ENCODE measurements around the gene ZRANB3. TPM values are rescaled to one million over a fixed set of nuclear protein-coding genes. Genes with fewer than 3 reads are reported as not detected.
"Not testable (repeated sequence)": the region's sequence is repeated elsewhere in the genome, so short reads cannot be mapped to it uniquely, and the experiment has no call there.

The ZRANB3 gene
- total RNA-seq, 1 experiment from 2014 or later = 12.0 TPM

- ChIA-PET RAD21 (ENCODE audit: low non-redundant PET in 1 of 2, low total read pairs in 2 of 2, uncharacterized antibody in 2 of 2, unreplicated experiment in 2 of 2) (no interaction called here), CTCF (no interaction called here), POLR2A (no interaction called here)
- Histone ChIP-seq H3K4me1 (ENCODE audit: control insufficient read depth in 1 of 2, insufficient read depth in 2 of 2, low read length in 2 of 2) (no peaks in the 10 kb centered on the region), H3K9ac (ENCODE audit: low read length) (no peak overlapping the region), H3K36me3 (ENCODE audit: control insufficient read depth in 1 of 2, insufficient read depth in 2 of 2, low read length in 2 of 2) (no peaks in the 10 kb centered on the region), H3K27me3 (ENCODE audit: insufficient read depth, low read length) (no peaks in the 10 kb centered on the region), H4K20me1 (ENCODE audit: insufficient read depth) (no peaks in the 10 kb centered on the region), H3K9me3 (ENCODE audit: control insufficient read depth in 1 of 2, insufficient read depth in 1 of 2, low read depth in 1 of 2, low read length in 2 of 2) (no peaks in the 10 kb centered on the region), H3K9me2 (ENCODE audit: insufficient read depth) (no peaks in the 10 kb centered on the region), H3K27ac (ENCODE audit: low read depth, low read length) (no peak overlapping the region), H3K4me2 (ENCODE audit: low read length) (no peak overlapping the region), H3K4me3 (replicated peaks in 1 of 2; ENCODE audit: low read depth in 1 of 2, low read length in 2 of 2) (no peak overlapping the region), H3K79me2 (ENCODE audit: insufficient read depth, low read length) (no peaks in the 10 kb centered on the region), H2AFZ (ENCODE audit: low read depth, low read length, poor library complexity, severe bottlenecking) (no peak overlapping the region)
- DNase-seq (ENCODE audit: low read depth, low spot score) = no peak
- intact Hi-C loops (cut with micrococcal nuclease) = no loop called here
- no peak for TF ChIP-seq YY1 (IDR thresholded peaks at IDR 0.05; ENCODE audit: extremely low read depth, insufficient replicate concordance, low read depth, low read length)
- no peak for TF ChIP-seq EGR1 (IDR thresholded peaks at IDR 0.05; ENCODE audit: low read depth)
- TF ChIP-seq ZBTB33 (IDR thresholded peaks at IDR 0.05; ENCODE audit: extremely low read depth, insufficient replicate concordance, low read length) = no peak
- no peak for TF ChIP-seq SP1 (IDR thresholded peaks at IDR 0.05; ENCODE audit: low read depth)
- TF ChIP-seq CEBPB (IDR thresholded peaks at IDR 0.05; ENCODE audit: low read depth) = no peak
- TF ChIP-seq JUND (IDR thresholded peaks at IDR 0.05) = no peak
- TF ChIP-seq ZNF274 (IDR thresholded peaks at IDR 0.05; ENCODE audit: low read depth, low read length) = no peak
- TF ChIP-seq SRF (IDR thresholded peaks at IDR 0.05; ENCODE audit: low read depth) = no peak
- no peak for TF ChIP-seq SIN3A (IDR thresholded peaks at IDR 0.05; ENCODE audit: low read depth)
- TF ChIP-seq ATF3 (IDR thresholded peaks at IDR 0.05) = no peak
- TF ChIP-seq EZH2phosphoT487 (IDR thresholded peaks at IDR 0.05; ENCODE audit: borderline replicate concordance) = no peak
- TF ChIP-seq, protein P1, sequence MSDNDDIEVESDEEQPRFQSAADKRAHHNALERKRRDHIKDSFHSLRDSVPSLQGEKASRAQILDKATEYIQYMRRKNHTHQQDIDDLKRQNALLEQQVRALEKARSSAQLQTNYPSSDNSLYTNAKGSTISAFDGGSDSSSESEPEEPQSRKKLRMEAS (IDR thresholded peaks at IDR 0.05) = no peak
- TF ChIP-seq TCF7L2 (IDR thresholded peaks at IDR 0.05; ENCODE audit: borderline replicate concordance, extremely low read depth, insufficient read depth, insufficient read length) = no peak
- ATAC-seq = no peak
- no TSS peak for BruUV-seq (replicated peaks)
Observed at GRCh38 chr2:135299165-135299564, 231.9 kb downstream of the ZRANB3 start.

DNA sequence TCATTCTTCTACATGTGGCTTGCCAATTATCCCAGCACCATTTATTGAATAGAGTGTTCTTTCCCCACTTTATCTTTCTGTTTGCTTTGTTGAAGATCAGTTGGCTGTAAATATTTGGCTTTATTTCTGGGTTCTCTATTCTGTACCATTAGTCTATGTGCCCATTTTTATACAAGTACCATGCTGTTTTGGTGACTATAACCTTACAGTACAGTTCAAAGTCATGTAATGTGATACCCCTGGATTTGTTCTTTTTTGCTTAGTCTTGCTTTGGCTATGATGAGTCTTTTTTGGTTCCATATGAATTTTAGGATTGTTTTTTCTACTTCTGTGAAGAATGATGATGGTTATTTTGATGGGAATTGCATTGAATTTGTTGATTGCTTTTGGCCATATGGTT is 243.9 kb downstream of the ZRANB3 start:
- BruUV-seq (replicated peaks); H3K27ac ChIP-seq (ENCODE audit: low read depth, low read length); CTCF ChIA-PET; intact Hi-C loops (cut with micrococcal nuclease); H3K36me3 ChIP-seq (ENCODE audit: control insufficient read depth in 1 of 2, insufficient read depth in 2 of 2, low read length in 2 of 2); DNase-seq (ENCODE audit: low read depth, low spot score); H3K4me1 ChIP-seq (ENCODE audit: control insufficient read depth in 1 of 2, insufficient read depth in 2 of 2, low read length in 2 of 2); POLR2A ChIA-PET; H3K9me2 ChIP-seq (ENCODE audit: insufficient read depth); H3K9me3 ChIP-seq (ENCODE audit: control insufficient read depth in 1 of 2, insufficient read depth in 1 of 2, low read depth in 1 of 2, low read length in 2 of 2); ATAC-seq; H3K4me3 ChIP-seq (replicated peaks in 1 of 2; ENCODE audit: low read depth in 1 of 2, low read length in 2 of 2); H2AFZ ChIP-seq (ENCODE audit: low read depth, low read length, poor library complexity, severe bottlenecking); H4K20me1 ChIP-seq (ENCODE audit: insufficient read depth); H3K4me2 ChIP-seq (ENCODE audit: low read length); H3K27me3 ChIP-seq (ENCODE audit: insufficient read depth, low read length); RAD21 ChIA-PET (ENCODE audit: low non-redundant PET in 1 of 2, low total read pairs in 2 of 2, uncharacterized antibody in 2 of 2, unreplicated experiment in 2 of 2); H3K9ac ChIP-seq (ENCODE audit: low read length); H3K79me2 ChIP-seq (ENCODE audit: insufficient read depth, low read length): not testable (repeated sequence)

Measured in HCT116 (cell line).